Small intestine (tissue), 7 donors: ENCODE data around the gene TSSK3. TPM values are rescaled to one million over a fixed set of nuclear protein-coding genes. Genes with fewer than 3 reads are reported as not detected.

Experiments used
- DNase-seq, 2 donors: peaks; one replicate each; pipeline versions ENCODE4 v3.0.0 to v3.0.0-alpha.2; 2013
- FAIRE-seq: peaks from 2 replicates; lab custom pipeline; 2012; peaks lifted over from hg19 to GRCh38; lab: Jason Lieb, UNC
- H3K27ac ChIP-seq, 3 donors: one replicate each; pipeline ENCODE4 v1.5.1; 2013; ENCODE audit warnings: low read length in 2 of 3, mild to moderate bottlenecking in 2 of 3, control low read depth in 1 of 3, inconsistent platforms in 1 of 3, low read depth in 1 of 3, moderate library complexity in 1 of 3
- H3K27me3 ChIP-seq, 3 donors: one replicate each; pipeline ENCODE4 v1.6.1; 2013; ENCODE audit warnings: low read length in 3 of 3, inconsistent platforms in 1 of 3; ENCODE audit not compliant: control insufficient read depth in 3 of 3, insufficient read depth in 3 of 3
- H3K36me3 ChIP-seq, 3 donors: one replicate each; pipeline ENCODE4 v1.6.1; 2013; ENCODE audit warnings: low read length in 3 of 3, inconsistent platforms in 1 of 3, low read depth in 1 of 3, mild to moderate bottlenecking in 1 of 3, moderate library complexity in 1 of 3; ENCODE audit not compliant: control insufficient read depth in 3 of 3, insufficient read depth in 2 of 3
- H3K4me1 ChIP-seq, 3 donors: one replicate each; pipeline ENCODE4 v1.6.1; 2013; ENCODE audit warnings: low read length in 2 of 3, inconsistent platforms in 1 of 3, low read depth in 1 of 3, mild to moderate bottlenecking in 1 of 3, moderate library complexity in 1 of 3; ENCODE audit not compliant: control insufficient read depth in 3 of 3, insufficient read depth in 2 of 3
- H3K4me3 ChIP-seq, 3 donors: one replicate each; pipeline ENCODE4 v1.5.1; 2013; ENCODE audit warnings: low read length in 3 of 3, control low read depth in 1 of 3, inconsistent platforms in 1 of 3, low read depth in 1 of 3, mild to moderate bottlenecking in 1 of 3, moderate library complexity in 1 of 3
- H3K9me3 ChIP-seq, 2 donors: one replicate each; pipeline ENCODE4 v1.6.1; 2013; ENCODE audit warnings: low read depth in 1 of 2, low read length in 1 of 2; ENCODE audit not compliant: control insufficient read depth in 2 of 2, insufficient read depth in 1 of 2
- WGBS, 3 donors: extraction: QIAGEN DNeasy Blood & Tissue Kit; methylation state at CpG; one replicate each; pipeline ENCODE4 v1.1.7; 2013; 5-methylcytosine and 5-hydroxymethylcytosine counted together
- polyA plus RNA-seq, 4 donors: library from polyadenylated mRNA; stranded (reverse) in 3 of 4; unstranded in 1 of 4; fragments of 200-250 nt in 3 of 4; fragments of 120-200 nt in 1 of 4; gene quantifications; one replicate each; pipeline versions ENCODE4 v1.2.1 to v1.2.3, GENCODE V29; 2013
- donor health status: healthy with polysubstance abuse.
- donor health status: control.
- donor health status: control.
- donor health status: Bipolar disorder and iron deficiency.
- donor health status: healthy.

Gene TSSK3
- polyA plus RNA-seq, 4 donors, result 0.45 to 5.2 (median 0.48) TPM; not detected in 1

DNA sequence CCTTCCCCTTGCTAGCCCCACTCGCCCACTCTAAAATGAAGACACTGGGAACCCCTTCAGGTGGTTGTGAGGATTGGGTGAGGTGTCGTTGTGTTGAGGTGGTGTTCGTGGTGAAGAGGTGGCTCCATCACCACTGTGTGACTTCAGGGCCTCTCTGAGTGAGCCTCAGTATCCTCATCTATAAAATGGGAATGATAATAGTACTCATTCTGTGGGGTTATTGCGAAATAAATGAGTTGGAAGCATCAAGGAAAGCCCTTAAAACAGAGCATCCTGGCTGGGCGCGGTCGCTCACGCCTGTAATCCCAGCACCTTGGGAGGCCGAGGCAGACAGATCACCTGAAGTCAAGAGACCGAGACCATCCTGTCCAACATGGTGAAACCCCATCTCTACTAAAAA lies 19.6 kb upstream of the TSSK3 start:
- 89 to 90% (median 89%) methylated on average over 10 of the region's 10 CpGs for WGBS, 3 donors
- Histone ChIP-seq H3K4me1 (peaks cover 0 to 19% (median 0%) of the 10 kb centered on the region in 3 donors), H3K27me3 (no peaks in the 10 kb centered on the region), H3K27ac (no peak overlapping the region), H3K9me3 (no peaks in the 10 kb centered on the region), H3K4me3 (no peak overlapping the region), H3K36me3 (peaks cover 0 to 2% (median 0%) of the 10 kb centered on the region in 3 donors)
- DNase-seq (no peak), FAIRE-seq (no peak)

DNA sequence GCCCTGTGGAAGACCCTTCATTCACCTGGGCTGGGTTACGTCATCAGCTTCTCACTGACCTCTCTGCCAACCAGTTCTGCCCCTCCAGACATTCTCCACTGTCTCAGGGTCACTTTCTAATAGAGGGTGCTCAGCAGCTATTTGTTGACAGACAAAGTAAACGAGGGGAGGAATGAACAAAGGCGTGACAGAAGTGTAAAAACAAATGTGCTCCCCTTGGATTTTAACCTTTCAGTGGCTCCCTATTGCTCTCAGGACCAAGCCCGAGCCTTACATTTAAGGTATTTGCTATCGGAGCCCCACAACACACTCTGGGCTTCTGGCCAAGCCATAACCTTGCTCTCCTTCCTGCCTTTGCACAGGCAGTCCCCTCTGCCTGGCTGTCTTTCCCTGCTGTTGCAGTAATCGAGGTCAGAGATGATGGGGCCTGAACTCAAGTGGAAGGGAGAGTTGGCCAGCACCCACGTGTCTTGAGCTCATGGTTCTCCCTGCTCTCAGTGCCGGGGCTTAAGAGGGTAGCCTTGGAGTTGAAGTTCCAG lies 17.0 kb upstream of the TSSK3 start:
- Histone ChIP-seq H3K4me1 (peaks cover 0 to 10% (median 0%) of the 10 kb centered on the region in 3 donors), H3K27me3 (no peaks in the 10 kb centered on the region), H3K9me3 (peaks cover 0 to 2% of the 10 kb centered on the region in 2 donors), H3K27ac (peak overlapping the region in 1 of 3 donors; percentile 13), H3K4me3 (no peak overlapping the region), H3K36me3 (peaks cover 0 to 2% (median 0%) of the 10 kb centered on the region in 3 donors)
- peak; percentile 46 to 56 for DNase-seq
- WGBS, 3 donors, result 9 to 32% (median 12%) methylated on average over 8 of the region's 8 CpGs
- FAIRE-seq, result no peak

DNA sequence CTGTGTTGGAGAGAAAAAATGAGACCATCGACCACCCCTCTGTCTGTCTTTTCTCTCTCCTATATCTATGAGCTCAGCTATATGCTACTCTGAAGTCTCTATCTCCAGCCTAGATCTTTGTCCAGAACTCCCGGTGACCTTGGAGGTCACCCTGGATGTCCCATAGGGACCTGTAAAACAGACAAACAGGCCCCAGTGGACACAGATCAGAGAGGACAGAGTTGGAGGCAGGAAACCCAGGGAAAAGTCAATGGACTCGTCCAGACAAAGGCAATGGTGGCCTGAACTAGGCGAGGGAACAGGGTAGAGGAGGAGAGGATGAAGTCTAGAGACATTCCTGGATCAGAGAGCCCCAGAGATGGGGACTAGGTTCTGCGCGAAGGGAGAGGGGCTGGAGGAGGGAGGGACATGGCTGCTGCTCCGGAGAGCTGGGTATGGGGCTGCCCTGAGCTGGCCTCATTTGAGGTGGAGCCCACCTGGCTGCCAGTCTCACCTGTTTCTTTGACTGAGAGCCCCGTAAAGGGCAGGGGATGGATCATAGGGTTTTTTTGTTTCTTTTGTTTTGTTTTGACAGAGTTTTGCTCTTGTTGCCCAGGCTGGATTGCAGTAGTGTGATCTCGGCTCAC lies 15.7 kb upstream of the TSSK3 start:
- WGBS, 3 donors, result 81 to 88% (median 85%) methylated on average over 7 to 9 of the region's 9 CpGs
- H3K4me3 ChIP-seq, result no peak overlapping the region
- FAIRE-seq (no peak), DNase-seq (no peak)
- peaks cover 0 to 13% (median 0%) of the 10 kb centered on the region in 3 donors for H3K4me1 ChIP-seq
- no peak overlapping the region for H3K27ac ChIP-seq
- H3K36me3 ChIP-seq, result peaks cover 0 to 2% (median 0%) of the 10 kb centered on the region in 3 donors
- H3K27me3 ChIP-seq, result no peaks in the 10 kb centered on the region
- peaks cover 0 to 9% of the 10 kb centered on the region in 2 donors for H3K9me3 ChIP-seq

DNA sequence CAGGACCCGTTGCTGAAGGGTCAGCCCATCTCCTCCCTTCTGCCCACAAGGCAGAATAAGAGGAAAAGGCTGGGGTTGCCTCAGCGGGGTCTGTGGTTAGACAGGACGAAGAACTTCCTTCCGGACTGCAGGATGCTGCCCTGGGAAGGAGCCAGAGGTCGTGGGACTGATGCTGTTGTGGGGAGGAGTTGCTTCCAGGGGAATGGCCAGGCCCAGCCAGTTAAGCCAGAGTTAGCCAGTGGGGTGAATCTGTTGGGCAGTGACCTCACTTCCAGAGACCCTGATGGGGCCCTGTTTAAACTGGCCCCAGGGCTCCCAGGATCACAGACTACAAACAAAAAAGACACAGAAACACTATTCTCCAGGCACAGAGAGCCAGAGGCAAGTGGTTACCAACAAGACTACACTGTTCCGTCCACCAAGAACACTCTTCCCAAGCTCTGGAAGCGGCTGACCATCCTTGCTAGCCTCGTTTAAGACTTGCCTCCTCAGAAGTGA lies 13.1 kb upstream of the TSSK3 start:
- FAIRE-seq (no peak), DNase-seq (no peak)
- peaks cover 0 to 9% of the 10 kb centered on the region in 2 donors for H3K9me3 ChIP-seq
- peaks cover 4 to 31% (median 9%) of the 10 kb centered on the region in 3 donors for H3K4me1 ChIP-seq
- WGBS, 3 donors, result 53 to 73% (median 65%) methylated on average over 8 of the region's 8 CpGs
- peaks cover 0 to 5% (median 0%) of the 10 kb centered on the region in 3 donors for H3K36me3 ChIP-seq
- no peak overlapping the region for H3K4me3 ChIP-seq
- H3K27ac ChIP-seq, result peak overlapping the region in 1 of 3 donors; percentile 2
- no peaks in the 10 kb centered on the region for H3K27me3 ChIP-seq

DNA sequence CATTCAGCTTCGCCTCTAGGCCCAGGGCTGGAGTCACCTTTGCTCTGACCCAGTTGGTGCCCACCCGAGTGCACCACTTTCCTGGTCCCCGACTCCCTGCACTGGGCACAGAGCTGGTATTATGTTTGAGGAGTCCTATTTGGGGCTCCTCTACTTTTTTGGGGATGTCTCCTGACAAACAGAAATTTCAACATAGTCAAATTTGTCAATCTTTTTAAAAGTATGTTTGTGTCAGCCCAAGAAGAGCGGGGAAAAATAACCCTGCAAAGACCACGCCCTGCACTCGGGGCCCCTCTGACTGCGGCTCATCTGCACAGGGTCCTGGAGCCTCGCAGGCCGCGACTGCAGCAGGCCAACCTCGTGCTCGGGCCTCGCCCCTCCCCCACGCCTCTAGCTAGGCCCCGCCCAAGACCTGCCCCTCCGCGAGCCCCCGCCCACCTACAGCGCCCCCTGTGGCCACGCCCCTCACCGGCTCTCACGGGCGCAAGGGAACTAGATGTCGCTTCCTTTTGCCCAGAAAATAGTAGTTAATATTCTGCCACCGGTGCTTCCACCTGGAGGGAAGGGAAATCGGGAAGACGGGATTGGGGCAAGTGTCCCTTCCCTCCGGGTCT lies 11.4 kb upstream of the TSSK3 start:
- Histone ChIP-seq H3K4me3 (peak overlapping the region; percentile 40 to 63 (median 63)), H3K27me3 (no peaks in the 10 kb centered on the region), H3K36me3 (peaks cover 0 to 14% (median 0%) of the 10 kb centered on the region in 3 donors), H3K9me3 (peaks cover 0 to 9% of the 10 kb centered on the region in 2 donors), H3K4me1 (peaks cover 4 to 21% (median 9%) of the 10 kb centered on the region in 3 donors), H3K27ac (peak overlapping the region; percentile 77 to 91 (median 89))
- FAIRE-seq (no peak), DNase-seq (no peak)
- WGBS, 3 donors, result 20 to 21% (median 21%) methylated on average over 24 to 28 of the region's 28 CpGs

DNA sequence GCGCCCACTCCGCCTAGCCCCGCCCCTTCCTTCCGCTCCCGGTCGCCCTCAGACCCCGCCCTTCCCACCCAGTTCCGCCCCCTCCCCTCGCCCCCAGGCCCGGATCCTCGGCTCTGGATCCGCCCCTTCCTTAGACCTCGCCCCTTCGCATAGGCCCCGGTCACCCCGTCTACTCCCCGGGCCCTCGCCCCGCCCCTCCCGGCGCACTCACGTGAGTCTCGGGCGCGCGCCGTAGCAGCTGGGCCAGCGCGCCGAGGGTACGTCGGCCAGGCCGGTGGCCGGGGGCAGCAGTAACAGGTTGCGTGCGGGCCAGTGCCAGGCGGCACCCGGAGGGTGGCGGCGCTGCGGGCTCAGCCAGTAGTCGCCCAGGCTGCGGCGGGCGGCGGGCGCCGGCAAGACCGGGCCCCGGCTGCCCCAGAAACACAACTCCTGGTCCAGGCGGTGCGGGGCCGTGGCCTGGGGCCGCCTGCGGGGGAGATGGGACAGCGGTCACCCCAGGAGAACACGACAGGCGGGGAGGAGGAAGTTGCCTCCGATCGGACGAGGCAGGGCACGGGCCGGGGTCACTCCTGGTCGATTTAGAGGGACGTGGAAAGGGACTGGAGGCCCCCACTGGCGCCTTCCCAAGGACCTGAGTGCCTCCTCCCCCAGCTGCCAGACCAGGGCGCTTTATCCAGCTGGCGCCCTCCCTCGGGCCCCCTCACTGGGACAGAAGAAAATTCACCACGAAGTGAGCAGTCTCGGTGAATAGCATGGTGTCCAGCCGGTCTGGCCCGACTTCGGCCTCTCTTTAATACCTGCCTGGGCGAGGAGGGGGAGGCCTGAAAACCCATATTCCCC lies 10.7 kb upstream of the TSSK3 start:
- DNase-seq (peak; percentile 95 to 98), FAIRE-seq (no peak)
- H3K4me1 ChIP-seq, result peaks cover 4 to 21% (median 9%) of the 10 kb centered on the region in 3 donors
- peak overlapping the region; percentile 77 to 91 (median 89) for H3K27ac ChIP-seq
- peaks cover 0 to 14% (median 0%) of the 10 kb centered on the region in 3 donors for H3K36me3 ChIP-seq
- H3K9me3 ChIP-seq, result peaks cover 0 to 9% of the 10 kb centered on the region in 2 donors
- 3 to 5% (median 4%) methylated on average over 48 to 74 of the region's 75 CpGs for WGBS, 3 donors
- H3K27me3 ChIP-seq, result no peaks in the 10 kb centered on the region
- H3K4me3 ChIP-seq, result peak overlapping the region; percentile 50 to 76 (median 63)

DNA sequence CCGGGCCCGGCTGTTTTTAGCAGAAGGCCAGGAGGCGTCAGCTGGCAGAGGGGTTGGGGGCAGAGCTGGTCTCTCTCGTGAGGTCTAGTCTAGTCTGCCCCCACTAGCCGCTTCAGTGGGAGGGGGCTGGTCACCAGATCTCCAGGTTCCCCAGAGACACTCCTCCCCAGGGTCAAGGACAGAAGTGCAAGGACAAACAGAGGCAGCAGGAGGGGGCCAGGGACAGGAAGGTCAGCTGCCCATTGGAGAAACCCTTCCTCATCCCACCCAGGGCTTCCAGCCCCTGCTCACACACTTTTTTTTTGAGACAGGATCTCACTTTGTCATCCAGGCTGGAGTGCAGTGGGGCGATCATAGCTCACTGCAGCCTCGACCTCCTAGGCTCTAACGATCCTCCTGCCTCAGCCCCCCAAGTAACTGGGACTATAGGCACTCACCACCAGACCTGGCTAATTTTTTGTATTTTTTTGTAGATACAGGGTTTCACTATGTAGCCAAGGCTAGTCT lies 10.0 kb upstream of the TSSK3 start:
- H3K27me3 ChIP-seq, result no peaks in the 10 kb centered on the region
- H3K4me1 ChIP-seq, result peaks cover 4 to 21% (median 9%) of the 10 kb centered on the region in 3 donors
- WGBS, 3 donors, result 42 to 51% (median 50%) methylated on average over 8 of the region's 8 CpGs
- H3K36me3 ChIP-seq, result peaks cover 0 to 14% (median 0%) of the 10 kb centered on the region in 3 donors
- no peak for DNase-seq
- peak overlapping the region; percentile 77 to 89 (median 87) for H3K27ac ChIP-seq
- peaks cover 0 to 9% of the 10 kb centered on the region in 2 donors for H3K9me3 ChIP-seq
- peak overlapping the region; percentile 25 to 76 (median 63) for H3K4me3 ChIP-seq
- no peak for FAIRE-seq
